DOHH2 (cell line): ENCODE data around the gene ARHGDIA.
A peak's percentile ranks its signal among the peaks of the same experiment; 100 is the strongest.

Source experiments
- H3F3A ChIP-seq: fragments of 200-600 bp; sonication (generic), shearing (Covaris generic); 2 replicates; pipeline ENCODE4 v1.6.0; 2016; ENCODE audit warnings: antibody characterized with exemption, mild to moderate bottlenecking; ENCODE audit not compliant: control insufficient read depth, insufficient read depth
- H3K27ac ChIP-seq: fragments of 200-600 bp; sonication (generic); 2 replicates; pipeline ENCODE4 v1.5.1; 2014; ENCODE audit warnings: low read depth, mild to moderate bottlenecking, low read length, moderate library complexity
- H3K27me3 ChIP-seq: fragments of 200-600 bp; sonication (generic); 2 replicates; pipeline ENCODE4 v1.6.1; 2014; ENCODE audit warnings: mild to moderate bottlenecking, low read length, mixed read lengths; ENCODE audit not compliant: control insufficient read depth
- H3K36me3 ChIP-seq: fragments of 200-600 bp; sonication (generic); 2 replicates; pipeline ENCODE4 v1.6.1; 2014; ENCODE audit warnings: mild to moderate bottlenecking, low read length, moderate library complexity, mixed read lengths; ENCODE audit not compliant: control insufficient read depth
- H3K4me1 ChIP-seq: fragments of 200-600 bp; sonication (generic); 2 replicates; pipeline ENCODE4 v1.6.1; 2014; ENCODE audit warnings: mild to moderate bottlenecking, low read length, mixed read lengths; ENCODE audit not compliant: control insufficient read depth
- H3K4me2 ChIP-seq: fragments of 200-600 bp; sonication (generic); 2 replicates; pipeline ENCODE4 v1.6.0; 2014; ENCODE audit warnings: mild to moderate bottlenecking, low read length, moderate library complexity
- H3K4me3 ChIP-seq: fragments of 200-600 bp; sonication (generic); 2 replicates; pipeline ENCODE4 v1.5.1; 2014; ENCODE audit warnings: mild to moderate bottlenecking, low read length, mixed read lengths
- H3K79me2 ChIP-seq: fragments of 200-600 bp; sonication (generic); 2 replicates; pipeline ENCODE4 v1.6.1; 2014; ENCODE audit warnings: mild to moderate bottlenecking, low read length, mixed read lengths; ENCODE audit not compliant: control insufficient read depth
- H3K9me2 ChIP-seq: fragments of 200-600 bp; sonication (generic); replicated peaks from 2 replicates; pipeline ENCODE4 v1.6.1; 2014; ENCODE audit warnings: mild to moderate bottlenecking, low read length, mixed read lengths; ENCODE audit not compliant: control insufficient read depth
- H3K9me3 ChIP-seq: fragments of 200-600 bp; sonication (generic); 2 replicates; pipeline ENCODE4 v1.6.1; 2014; ENCODE audit warnings: antibody characterized with exemption, low read length, mixed read lengths; ENCODE audit not compliant: control insufficient read depth, insufficient read depth
- H4K20me1 ChIP-seq: fragments of 200-600 bp; sonication (generic); 2 replicates; pipeline ENCODE4 v1.6.0; 2014; ENCODE audit warnings: low read depth, mild to moderate bottlenecking, antibody characterized with exemption, low read length, moderate library complexity; ENCODE audit not compliant: control insufficient read depth, insufficient read depth
- EZH2phosphoT487 ChIP-seq: fragments of 200-600 bp; sonication (generic); IDR thresholded peaks from 2 replicates; pipeline ENCODE4 v1.6.1; 2017; ENCODE audit warnings: borderline replicate concordance, mild to moderate bottlenecking, antibody characterized with exemption, low read length, moderate library complexity, mixed read lengths
- TF ChIP-seq, protein P1 (sequence below): fragments of 200-600 bp; sonication (generic); IDR thresholded peaks from one replicate; pipeline ENCODE4 v1.5.1; 2014; ENCODE audit warnings: antibody characterized with exemption, mild to moderate bottlenecking, low read depth, low read length; ENCODE audit not compliant: poor library complexity, severe bottlenecking

Gene ARHGDIA

GRCh38 chr17:81867170-81867990 is 3.8 kb downstream of the ARHGDIA start:
- no peaks in the 10 kb centered on the region for H3K9me2 ChIP-seq
- peaks cover 83% of the 10 kb centered on the region for H3K36me3 ChIP-seq
- TF ChIP-seq EZH2phosphoT487 = no peak
- TF ChIP-seq, protein P1, sequence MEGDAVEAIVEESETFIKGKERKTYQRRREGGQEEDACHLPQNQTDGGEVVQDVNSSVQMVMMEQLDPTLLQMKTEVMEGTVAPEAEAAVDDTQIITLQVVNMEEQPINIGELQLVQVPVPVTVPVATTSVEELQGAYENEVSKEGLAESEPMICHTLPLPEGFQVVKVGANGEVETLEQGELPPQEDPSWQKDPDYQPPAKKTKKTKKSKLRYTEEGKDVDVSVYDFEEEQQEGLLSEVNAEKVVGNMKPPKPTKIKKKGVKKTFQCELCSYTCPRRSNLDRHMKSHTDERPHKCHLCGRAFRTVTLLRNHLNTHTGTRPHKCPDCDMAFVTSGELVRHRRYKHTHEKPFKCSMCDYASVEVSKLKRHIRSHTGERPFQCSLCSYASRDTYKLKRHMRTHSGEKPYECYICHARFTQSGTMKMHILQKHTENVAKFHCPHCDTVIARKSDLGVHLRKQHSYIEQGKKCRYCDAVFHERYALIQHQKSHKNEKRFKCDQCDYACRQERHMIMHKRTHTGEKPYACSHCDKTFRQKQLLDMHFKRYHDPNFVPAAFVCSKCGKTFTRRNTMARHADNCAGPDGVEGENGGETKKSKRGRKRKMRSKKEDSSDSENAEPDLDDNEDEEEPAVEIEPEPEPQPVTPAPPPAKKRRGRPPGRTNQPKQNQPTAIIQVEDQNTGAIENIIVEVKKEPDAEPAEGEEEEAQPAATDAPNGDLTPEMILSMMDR = no peak
- no peaks in the 10 kb centered on the region for H3K27me3 ChIP-seq
- H3K27ac ChIP-seq = peak overlapping the region; percentile 36
- peaks cover 59% of the 10 kb centered on the region for H3K4me1 ChIP-seq
- peaks cover 35% of the 10 kb centered on the region for H3F3A ChIP-seq
- 0 out of 2 replicates have a peak, but pooled peaks cover 5% of the 10 kb centered on the region for H4K20me1 ChIP-seq
- H3K4me3 ChIP-seq = no peak overlapping the region
- no peaks in the 10 kb centered on the region for H3K9me3 ChIP-seq
- peaks cover 68% of the 10 kb centered on the region for H3K79me2 ChIP-seq
- H3K4me2 ChIP-seq = peak overlapping the region; percentile 2; the same call in 1 of the 2 replicates

DNA sequence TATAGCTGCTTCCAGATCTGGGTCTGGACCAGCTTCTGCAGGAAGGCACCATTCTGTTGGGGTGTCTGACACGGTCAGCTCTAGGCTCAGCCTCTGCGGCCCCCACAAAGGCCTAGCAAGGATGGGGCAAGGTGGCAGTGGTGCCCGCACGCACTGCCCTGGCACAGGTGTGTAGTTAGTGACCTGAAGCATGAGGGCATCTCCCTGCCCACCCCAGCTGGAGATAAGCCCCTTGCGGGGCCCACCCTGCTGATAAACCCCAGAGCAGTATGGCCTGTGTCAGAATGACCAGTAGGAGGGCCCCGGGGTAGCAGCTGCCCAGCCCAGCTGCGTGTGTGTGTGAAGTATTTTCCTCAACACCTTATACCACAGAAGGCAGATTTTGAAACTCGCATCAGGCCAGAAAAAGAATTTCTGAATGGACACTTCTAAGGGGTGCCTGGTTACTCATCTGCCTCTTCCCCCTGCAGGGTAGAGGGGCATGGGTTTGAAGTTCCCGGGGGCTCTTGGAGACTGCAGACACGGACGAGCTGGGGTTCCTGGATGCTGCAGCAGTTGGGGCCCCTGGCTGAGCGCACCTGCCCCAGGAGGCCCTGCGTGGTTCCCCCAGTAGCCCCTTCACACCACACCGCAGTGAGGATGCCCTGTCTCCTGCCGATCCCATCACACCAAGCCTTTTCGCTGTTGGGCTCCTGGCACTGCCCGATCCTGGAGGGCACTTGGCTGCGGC is 4.5 kb downstream of the ARHGDIA start:
- TF ChIP-seq, protein P1 = no peak
- TF ChIP-seq EZH2phosphoT487 = no peak

DNA sequence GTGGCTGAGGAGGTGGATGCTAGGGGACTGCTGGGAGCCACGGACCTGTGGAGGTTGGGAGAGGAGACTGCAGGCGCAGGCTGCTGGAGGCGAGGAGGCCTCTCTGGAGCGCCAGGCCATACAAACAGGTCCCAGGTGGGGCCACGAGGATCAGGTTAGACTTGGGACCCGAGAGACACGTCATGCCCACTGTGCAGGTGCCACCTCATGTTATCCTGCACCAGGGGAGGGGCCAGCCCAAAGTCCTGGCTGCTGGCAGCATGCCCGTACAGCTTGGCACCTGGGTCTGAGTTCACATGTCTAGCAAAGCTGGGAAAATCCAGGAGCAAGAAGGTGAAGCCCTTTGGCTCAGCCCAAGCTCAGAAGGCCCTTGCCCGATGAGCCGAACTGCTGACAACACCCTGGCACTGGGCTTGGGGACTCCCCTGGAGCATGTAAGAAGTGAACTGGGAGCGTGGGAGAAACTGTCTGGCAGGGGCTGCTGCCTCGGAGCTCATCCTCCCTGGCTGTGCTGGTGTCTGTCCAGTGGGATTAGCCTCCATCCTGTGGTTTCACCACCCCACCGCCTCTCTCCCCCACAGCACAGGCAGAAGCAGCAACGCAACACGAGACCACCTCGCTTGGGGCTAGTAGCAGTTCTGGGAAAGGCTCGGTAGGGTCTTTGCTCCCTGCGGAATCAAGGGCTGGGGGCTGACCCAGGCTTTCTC is 5.3 kb downstream of the ARHGDIA start:
- H4K20me1 ChIP-seq = 0 out of 2 replicates have a peak, but pooled peaks cover 5% of the 10 kb centered on the region

More for the DNA sequence above, 4.5 kb downstream of the ARHGDIA start:
- peak overlapping the region; percentile 2; the same call in 1 of the 2 replicates for H3K4me2 ChIP-seq
- peaks cover 35% of the 10 kb centered on the region for H3F3A ChIP-seq
- H3K4me1 ChIP-seq = peaks cover 59% of the 10 kb centered on the region
- H3K27ac ChIP-seq = peak overlapping the region; percentile 36; the same call in 1 of the 2 replicates
- no peaks in the 10 kb centered on the region for H3K9me3 ChIP-seq
- H3K4me3 ChIP-seq = no peak overlapping the region
- H3K27me3 ChIP-seq = no peaks in the 10 kb centered on the region
- peaks cover 84% of the 10 kb centered on the region for H3K36me3 ChIP-seq
- no peaks in the 10 kb centered on the region for H3K9me2 ChIP-seq
- peaks cover 68% of the 10 kb centered on the region for H3K79me2 ChIP-seq
- 0 out of 2 replicates have a peak, but pooled peaks cover 5% of the 10 kb centered on the region for H4K20me1 ChIP-seq

More for the DNA sequence above, 5.3 kb downstream of the ARHGDIA start:
- Histone ChIP-seq H3F3A (peaks cover 35% of the 10 kb centered on the region), H3K4me1 (peaks cover 59% of the 10 kb centered on the region), H3K9me3 (no peaks in the 10 kb centered on the region), H3K4me2 (peak overlapping the region; percentile 2; the same call in 1 of the 2 replicates), H3K27me3 (no peaks in the 10 kb centered on the region), H3K79me2 (peaks cover 71% of the 10 kb centered on the region), H3K9me2 (no peaks in the 10 kb centered on the region), H3K4me3 (no peak overlapping the region), H3K27ac (no peak overlapping the region), H3K36me3 (peaks cover 84% of the 10 kb centered on the region)
- no peak for TF ChIP-seq EZH2phosphoT487
- TF ChIP-seq, protein P1 = no peak
